ENCODE results near the gene FAM136A. TPM values are rescaled to one million over a fixed set of nuclear protein-coding genes. Genes with fewer than 3 reads are reported as not detected.

Gene FAM136A
- total and polyA plus RNA-seq, 10 of the 15 experiments (the other 5 are each of a cell fraction or from before 2014, with no cell fraction given) = 69.3 to 173 (median 107) TPM

GRCh38 chr2:70304498-70304897, 2.6 kb upstream of the FAM136A start:
- H2AFZ ChIP-seq (ENCODE audit: control insufficient read depth, low read depth, low read length) = no peak overlapping the region
- no TSS peak for BruUV-seq (replicated peaks)
- 48% methylated on average over 4 of the region's 4 CpGs for WGBS (ENCODE audit: insufficient coverage, insufficient replicate concordance, low lambda C conversion rate, missing lambda C conversion rate)
- DNase-seq (ENCODE audit: low read depth, low spot score) (no peak), ATAC-seq (no peak), FAIRE-seq (no peak)
- H3K79me2 ChIP-seq (ENCODE audit: control insufficient read depth, insufficient read depth, low read length) = peaks cover 12% of the 10 kb centered on the region
- SMC1A ChIA-PET (ENCODE audit: uncharacterized antibody, unreplicated experiment) = interaction anchor here (0.6 to 4.6 kb wide), 18 partner anchors 8 to 643 kb away, joined by 3 to 34 read pairs (median 5); partner anchors contain the start of genes MXD1 and SNRPG
- H3K27ac ChIP-seq (ENCODE audit: control insufficient read depth, insufficient read depth) = no peak overlapping the region
- no peaks in the 10 kb centered on the region for H3K9me3 ChIP-seq (replicated peaks; ENCODE audit: control insufficient read depth, insufficient read depth, low read length)
- intact Hi-C loops (cut with micrococcal nuclease; ENCODE audit: unreplicated experiment) (loop anchor here (1.0 to 10.0 kb wide), 5 partner anchors 162 to 640 kb away; partner anchors contain the start of gene PCBP1), in situ Hi-C loops (cut with MboI) (loop anchor here (10.0 kb wide), 2 partner anchors 310 to 640 kb away; no protein-coding TSS in a partner anchor)
- POLR2A ChIA-PET = interaction anchor here (1.4 kb wide), 1 partner anchor 11 kb away, joined by 8 read pairs; the partner anchor contains the start of gene SNRPG
- RAD21 ChIA-PET (ENCODE audit: unreplicated experiment) = interaction anchor here (0.6 to 5.6 kb wide), 21 partner anchors 8 to 644 kb away, joined by 3 to 49 read pairs (median 4); partner anchors contain the start of genes C2orf42, MXD1 and SNRPG
- no peaks in the 10 kb centered on the region for H4K20me1 ChIP-seq (ENCODE audit: control insufficient read depth, insufficient read depth)
- CTCF ChIA-PET = interaction anchor here (0.6 to 7.0 kb wide), 59 partner anchors 8 to 1049 kb away, joined by 3 to 128 read pairs (median 4); partner anchors contain the start of genes MXD1, PCYOX1, SNRPG and TIA1
- peaks cover 3% of the 10 kb centered on the region; the same call in 1 of the 2 replicates for H3K4me1 ChIP-seq (ENCODE audit: control insufficient read depth, insufficient read depth, low read length)
- no peak overlapping the region for H3K4me2 ChIP-seq (ENCODE audit: control insufficient read depth, insufficient read depth)
- H3K4me3 ChIP-seq = no peak overlapping the region
- H3K36me3 ChIP-seq (ENCODE audit: control insufficient read depth in 2 of 2, insufficient read depth in 2 of 2, low read length in 1 of 2) = no peaks in the 10 kb centered on the region; a peak in 1 of 4 replicates
- H3K9ac ChIP-seq (ENCODE audit: control insufficient read depth, insufficient read depth, low read length) = no peak overlapping the region
- H3K27me3 ChIP-seq (replicated peaks in 1 of 2; ENCODE audit: control insufficient read depth in 2 of 2, insufficient read depth in 2 of 2, low read length in 1 of 2) = no peaks in the 10 kb centered on the region
- TF ChIP-seq ZBTB11 (CRISPR knock-in tag; IDR thresholded peaks at IDR 0.05) = no peak
- no peak for TF ChIP-seq EED (IDR thresholded peaks at IDR 0.05; ENCODE audit: low read depth)
- no peak for TF ChIP-seq ZBTB40 (IDR thresholded peaks at IDR 0.05; ENCODE audit: borderline replicate concordance)
- no peak for TF ChIP-seq RFX5 (IDR thresholded peaks at IDR 0.05; ENCODE audit: low read depth, low read length)
- no peak for TF ChIP-seq SIN3A (IDR thresholded peaks at IDR 0.05; ENCODE audit: low read depth, low read length)
- TF ChIP-seq, protein P1, sequence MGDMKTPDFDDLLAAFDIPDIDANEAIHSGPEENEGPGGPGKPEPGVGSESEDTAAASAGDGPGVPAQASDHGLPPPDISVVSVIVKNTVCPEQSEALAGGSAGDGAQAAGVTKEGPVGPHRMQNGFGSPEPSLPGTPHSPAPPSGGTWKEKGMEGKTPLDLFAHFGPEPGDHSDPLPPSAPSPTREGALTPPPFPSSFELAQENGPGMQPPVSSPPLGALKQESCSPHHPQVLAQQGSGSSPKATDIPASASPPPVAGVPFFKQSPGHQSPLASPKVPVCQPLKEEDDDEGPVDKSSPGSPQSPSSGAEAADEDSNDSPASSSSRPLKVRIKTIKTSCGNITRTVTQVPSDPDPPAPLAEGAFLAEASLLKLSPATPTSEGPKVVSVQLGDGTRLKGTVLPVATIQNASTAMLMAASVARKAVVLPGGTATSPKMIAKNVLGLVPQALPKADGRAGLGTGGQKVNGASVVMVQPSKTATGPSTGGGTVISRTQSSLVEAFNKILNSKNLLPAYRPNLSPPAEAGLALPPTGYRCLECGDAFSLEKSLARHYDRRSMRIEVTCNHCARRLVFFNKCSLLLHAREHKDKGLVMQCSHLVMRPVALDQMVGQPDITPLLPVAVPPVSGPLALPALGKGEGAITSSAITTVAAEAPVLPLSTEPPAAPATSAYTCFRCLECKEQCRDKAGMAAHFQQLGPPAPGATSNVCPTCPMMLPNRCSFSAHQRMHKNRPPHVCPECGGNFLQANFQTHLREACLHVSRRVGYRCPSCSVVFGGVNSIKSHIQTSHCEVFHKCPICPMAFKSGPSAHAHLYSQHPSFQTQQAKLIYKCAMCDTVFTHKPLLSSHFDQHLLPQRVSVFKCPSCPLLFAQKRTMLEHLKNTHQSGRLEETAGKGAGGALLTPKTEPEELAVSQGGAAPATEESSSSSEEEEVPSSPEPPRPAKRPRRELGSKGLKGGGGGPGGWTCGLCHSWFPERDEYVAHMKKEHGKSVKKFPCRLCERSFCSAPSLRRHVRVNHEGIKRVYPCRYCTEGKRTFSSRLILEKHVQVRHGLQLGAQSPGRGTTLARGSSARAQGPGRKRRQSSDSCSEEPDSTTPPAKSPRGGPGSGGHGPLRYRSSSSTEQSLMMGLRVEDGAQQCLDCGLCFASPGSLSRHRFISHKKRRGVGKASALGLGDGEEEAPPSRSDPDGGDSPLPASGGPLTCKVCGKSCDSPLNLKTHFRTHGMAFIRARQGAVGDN (IDR thresholded peaks at IDR 0.05) = no peak
- TF ChIP-seq EZH2 (IDR thresholded peaks at IDR 0.05; ENCODE audit: borderline replicate concordance, control insufficient read depth, low read depth, low read length) = no peak
